ENCODE data around the gene RIPK4. TPM values are rescaled to one million over a fixed set of nuclear protein-coding genes. Genes with fewer than 3 reads are reported as not detected.
A peak's percentile ranks its signal among the peaks of the same experiment; 100 is the strongest.

RIPK4 gene
- total RNA-seq, 1 donor from 2014 or later = 10.9 TPM

- no peak overlapping the region for H3K4me3 ChIP-seq
- peaks cover 52% of the 10 kb centered on the region for H3K27me3 ChIP-seq
- no peak overlapping the region for H3K27ac ChIP-seq
- H3K9me3 ChIP-seq = no peaks in the 10 kb centered on the region
- peaks cover 19% of the 10 kb centered on the region for H3K4me1 ChIP-seq
- no peaks in the 10 kb centered on the region for H3K36me3 ChIP-seq
- ATAC-seq = no peak
- TF ChIP-seq CTCF (IDR thresholded peaks at IDR 0.05) = no peak
- intact Hi-C loops (cut with DNase I) = no loop called here
- DNase-seq = no peak
Observed at GRCh38 chr21:41771625-41771945, 4.7 kb upstream of the RIPK4 start.

GRCh38 chr21:41770901-41771624 lies 4.2 kb upstream of the RIPK4 start:
- DNase-seq (peak; percentile 38), ATAC-seq (no peak)
- H3K36me3 ChIP-seq = no peaks in the 10 kb centered on the region
- no peak overlapping the region for H3K27ac ChIP-seq
- intact Hi-C loops (cut with DNase I) = no loop called here
- no peaks in the 10 kb centered on the region for H3K9me3 ChIP-seq
- TF ChIP-seq CTCF (IDR thresholded peaks at IDR 0.05) = no peak
- H3K4me3 ChIP-seq = no peak overlapping the region
- H3K27me3 ChIP-seq = peaks cover 58% of the 10 kb centered on the region
- H3K4me1 ChIP-seq = peaks cover 22% of the 10 kb centered on the region

GRCh38 chr21:41769933-41770332 lies 3.1 kb upstream of the RIPK4 start:
- Histone ChIP-seq H3K4me3 (no peak overlapping the region), H3K27me3 (peaks cover 67% of the 10 kb centered on the region), H3K27ac (no peak overlapping the region), H3K4me1 (peaks cover 22% of the 10 kb centered on the region), H3K36me3 (no peaks in the 10 kb centered on the region), H3K9me3 (no peaks in the 10 kb centered on the region)
- DNase-seq (no peak), ATAC-seq (no peak)
- no peak for TF ChIP-seq CTCF (IDR thresholded peaks at IDR 0.05)
- intact Hi-C loops (cut with DNase I) = no loop called here

- intact Hi-C loops (cut with DNase I) = no loop called here
- Histone ChIP-seq H3K4me3 (no peak overlapping the region), H3K27me3 (peaks cover 67% of the 10 kb centered on the region), H3K27ac (no peak overlapping the region), H3K4me1 (peaks cover 22% of the 10 kb centered on the region), H3K36me3 (no peaks in the 10 kb centered on the region), H3K9me3 (no peaks in the 10 kb centered on the region)
- DNase-seq = peak; percentile 31
- ATAC-seq = no peak
- TF ChIP-seq CTCF (IDR thresholded peaks at IDR 0.05) = no peak
Observed at GRCh38 chr21:41769521-41769920, 2.7 kb upstream of the RIPK4 start.

GRCh38 chr21:41769111-41769510 lies 2.3 kb upstream of the RIPK4 start:
- H3K4me3 ChIP-seq = peak overlapping the region; percentile 36
- no peaks in the 10 kb centered on the region for H3K9me3 ChIP-seq
- peak; percentile 58 for DNase-seq
- no peaks in the 10 kb centered on the region for H3K36me3 ChIP-seq
- H3K27me3 ChIP-seq = peaks cover 71% of the 10 kb centered on the region
- no peak for ATAC-seq
- no peak for TF ChIP-seq CTCF (IDR thresholded peaks at IDR 0.05)
- no peak overlapping the region for H3K27ac ChIP-seq
- H3K4me1 ChIP-seq = peaks cover 22% of the 10 kb centered on the region
- intact Hi-C loops (cut with DNase I) = no loop called here
